ENCODE results near the gene TBC1D10A.

- TF ChIP-seq TAF1 (IDR thresholded peaks at IDR 0.05; ENCODE audit: low read depth) (no peak), YY1 (IDR thresholded peaks at IDR 0.05; ENCODE audit: low read depth) (no peak), REST (IDR thresholded peaks at IDR 0.05; ENCODE audit: low read depth) (no peak), EP300 (IDR thresholded peaks at IDR 0.05; ENCODE audit: borderline replicate concordance) (no peak), USF1 (IDR thresholded peaks at IDR 0.05) (no peak), CREB1 (IDR thresholded peaks at IDR 0.05; ENCODE audit: low read depth) (no peak), MAX (IDR thresholded peaks at IDR 0.05) (no peak)
These were observed 83.1 kb downstream of the TBC1D10A start for GRCh38 chr22:30243661-30244060.
